ENCODE results near the gene GRK4.
"Not testable (repeated sequence)": the region's sequence is repeated elsewhere in the genome, so short reads cannot be mapped to it uniquely, and the experiment has no call there.

The GRK4 gene

DNA sequence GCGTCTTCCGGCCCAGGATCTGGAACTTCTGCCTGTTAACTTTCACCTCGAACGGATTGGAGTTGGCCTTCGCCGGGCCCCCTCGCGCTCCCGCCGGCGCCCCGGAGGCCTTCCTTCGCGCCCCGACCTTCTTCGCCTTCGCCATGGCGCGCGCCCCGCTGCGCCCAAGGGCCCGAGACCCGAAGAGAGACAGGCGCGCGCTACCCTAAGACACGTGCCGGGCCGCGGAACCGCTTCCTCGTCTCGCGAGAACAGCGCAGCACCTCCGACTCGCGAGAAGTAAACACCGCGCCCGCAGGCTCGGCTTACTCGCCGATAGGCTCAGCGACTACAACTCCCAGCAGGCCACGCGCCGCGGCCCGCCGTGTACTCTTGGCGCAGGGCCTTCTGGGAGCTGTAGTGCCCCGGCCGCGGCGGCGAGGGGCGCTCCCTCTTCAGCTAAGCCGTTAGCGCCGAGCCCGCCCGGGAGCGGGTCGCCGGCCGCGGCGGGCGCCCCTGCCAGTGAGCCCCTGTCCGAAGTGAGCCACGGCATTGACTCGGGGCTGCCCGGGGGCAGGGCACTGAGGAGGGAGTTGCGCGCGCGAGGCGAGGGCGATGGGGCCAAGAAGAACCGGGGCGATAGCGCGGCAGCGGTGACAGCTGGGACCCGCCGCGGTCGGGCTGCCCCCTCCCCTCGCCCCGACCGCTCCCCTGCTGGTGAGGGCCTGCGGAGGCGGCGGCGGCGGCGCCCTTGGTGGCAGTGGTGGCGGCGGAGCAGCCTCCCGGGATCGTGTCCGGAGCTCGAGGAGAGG is at the start of gene GRK4, which contains the start of gene NOP14:
Gene GRK4, plus strand, starts transcription at position 397 of the 791 bp plus-strand sequence. CDS start 500 bp downstream, outside the sequence.
Gene NOP14, minus strand, starts transcription at position 232 of the 791 bp plus-strand sequence. Its CDS starts 87 bp downstream, at position 145.
- peak within 1 kb of the TSS; percentile 57 for H2AFZ ChIP-seq (ENCODE audit: low read depth, low read length, severe bottlenecking)
- no peak for TF ChIP-seq EZH2phosphoT487 (conservative IDR thresholded peaks at IDR 0.05; ENCODE audit: low read length)
- TF ChIP-seq, protein P1, sequence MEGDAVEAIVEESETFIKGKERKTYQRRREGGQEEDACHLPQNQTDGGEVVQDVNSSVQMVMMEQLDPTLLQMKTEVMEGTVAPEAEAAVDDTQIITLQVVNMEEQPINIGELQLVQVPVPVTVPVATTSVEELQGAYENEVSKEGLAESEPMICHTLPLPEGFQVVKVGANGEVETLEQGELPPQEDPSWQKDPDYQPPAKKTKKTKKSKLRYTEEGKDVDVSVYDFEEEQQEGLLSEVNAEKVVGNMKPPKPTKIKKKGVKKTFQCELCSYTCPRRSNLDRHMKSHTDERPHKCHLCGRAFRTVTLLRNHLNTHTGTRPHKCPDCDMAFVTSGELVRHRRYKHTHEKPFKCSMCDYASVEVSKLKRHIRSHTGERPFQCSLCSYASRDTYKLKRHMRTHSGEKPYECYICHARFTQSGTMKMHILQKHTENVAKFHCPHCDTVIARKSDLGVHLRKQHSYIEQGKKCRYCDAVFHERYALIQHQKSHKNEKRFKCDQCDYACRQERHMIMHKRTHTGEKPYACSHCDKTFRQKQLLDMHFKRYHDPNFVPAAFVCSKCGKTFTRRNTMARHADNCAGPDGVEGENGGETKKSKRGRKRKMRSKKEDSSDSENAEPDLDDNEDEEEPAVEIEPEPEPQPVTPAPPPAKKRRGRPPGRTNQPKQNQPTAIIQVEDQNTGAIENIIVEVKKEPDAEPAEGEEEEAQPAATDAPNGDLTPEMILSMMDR (IDR thresholded peaks at IDR 0.05; ENCODE audit: insufficient read depth, low read length, poor library complexity, severe bottlenecking), result no peak
- peak within 1 kb of the TSS; percentile 72 for H3K27ac ChIP-seq (ENCODE audit: low read depth, low read length)

DNA sequence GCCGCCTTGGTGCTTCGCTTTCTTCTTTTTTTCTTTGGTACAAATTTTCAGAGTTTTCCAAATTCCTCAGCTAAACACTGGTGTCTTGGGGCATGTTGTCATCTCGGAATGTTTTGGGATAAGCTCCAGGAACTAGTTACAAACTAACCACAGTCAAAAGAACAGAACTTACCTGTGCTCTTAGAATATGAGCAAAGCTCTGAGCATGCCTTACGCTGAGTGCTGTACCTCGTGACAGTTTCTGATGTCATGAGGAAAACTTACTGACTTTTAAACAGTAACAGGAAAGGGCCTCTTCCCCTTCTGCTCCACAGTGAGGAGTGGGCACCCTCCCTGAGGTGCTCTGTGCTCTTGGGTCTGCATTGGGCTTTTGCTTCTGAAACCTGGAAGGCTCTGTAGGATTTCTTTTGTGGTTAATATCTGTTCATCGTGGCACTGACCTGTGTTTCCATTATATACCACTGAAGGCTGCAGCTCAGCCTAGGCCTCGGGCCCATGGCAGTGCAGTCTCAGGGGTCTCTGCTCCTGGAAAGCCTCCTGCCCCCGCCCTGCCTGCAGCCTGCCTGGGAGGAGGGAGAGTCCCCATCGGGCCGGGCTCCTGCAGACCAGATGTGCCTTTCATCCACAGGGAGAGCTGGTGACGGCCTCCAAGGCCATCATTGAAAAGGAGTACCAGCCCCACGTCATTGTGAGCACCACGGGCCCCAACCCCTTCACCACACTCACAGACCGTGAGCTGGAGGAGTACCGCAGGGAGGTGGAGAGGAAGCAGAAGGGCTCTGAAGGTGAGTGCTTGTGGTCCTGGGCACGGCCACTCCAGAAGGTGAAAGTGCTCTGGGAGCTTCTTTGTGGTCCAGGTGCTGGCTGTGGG is 48.9 kb upstream of the GRK4 start:
- Histone ChIP-seq H3K27me3 (ENCODE audit: low read length) (no peaks in the 10 kb centered on the region), H3K4me3 (ENCODE audit: insufficient read depth, low read length, poor library complexity, severe bottlenecking) (no peak overlapping the region), H3K9me2 (replicated peaks; ENCODE audit: insufficient read depth, low read length) (no peaks in the 10 kb centered on the region), H3F3A (ENCODE audit: insufficient read depth) (no peaks in the 10 kb centered on the region), H3K9ac (ENCODE audit: low read length) (no peak overlapping the region), H3K9me3 (ENCODE audit: insufficient read depth, low read length) (no peaks in the 10 kb centered on the region), H3K36me3 (ENCODE audit: low read length) (no peaks in the 10 kb centered on the region), H3K79me2 (ENCODE audit: insufficient read depth, low read length) (no peaks in the 10 kb centered on the region), H4K20me1 (ENCODE audit: low read depth, low read length) (no peaks in the 10 kb centered on the region), H3K27ac (ENCODE audit: low read depth, low read length) (no peak overlapping the region), H3K4me2 (ENCODE audit: low read depth, low read length, poor library complexity, severe bottlenecking) (no peak overlapping the region), H2AFZ (ENCODE audit: low read depth, low read length, severe bottlenecking) (no peak overlapping the region)
- TF ChIP-seq, protein P1 (IDR thresholded peaks at IDR 0.05; ENCODE audit: insufficient read depth, low read length, poor library complexity, severe bottlenecking), result no peak
- no peak for TF ChIP-seq EZH2phosphoT487 (conservative IDR thresholded peaks at IDR 0.05; ENCODE audit: low read length)

More for the DNA sequence above, at the start of gene GRK4, which contains the start of gene NOP14:
- H3K79me2 ChIP-seq (ENCODE audit: insufficient read depth, low read length), result peaks cover 50% of the 10 kb centered on the region
- H3F3A ChIP-seq (ENCODE audit: insufficient read depth), result peaks cover 20% of the 10 kb centered on the region
- H3K27me3 ChIP-seq (ENCODE audit: low read length), result no peaks in the 10 kb centered on the region
- peaks cover 3% of the 10 kb centered on the region; the same call in 1 of the 2 replicates for H3K36me3 ChIP-seq (ENCODE audit: low read length)
- peak within 1 kb of the TSS; percentile 90 for H3K9ac ChIP-seq (ENCODE audit: low read length)
- peak within 1 kb of the TSS; percentile 94 for H3K4me2 ChIP-seq (ENCODE audit: low read depth, low read length, poor library complexity, severe bottlenecking)
- H4K20me1 ChIP-seq (ENCODE audit: low read depth, low read length), result peaks cover 3% of the 10 kb centered on the region; the same call in 1 of the 2 replicates
- no peaks in the 10 kb centered on the region for H3K9me3 ChIP-seq (ENCODE audit: insufficient read depth, low read length)
- H3K4me3 ChIP-seq (ENCODE audit: insufficient read depth, low read length, poor library complexity, severe bottlenecking), result peak within 1 kb of the TSS; percentile 90
- no peaks in the 10 kb centered on the region for H3K9me2 ChIP-seq (replicated peaks; ENCODE audit: insufficient read depth, low read length)

DNA sequence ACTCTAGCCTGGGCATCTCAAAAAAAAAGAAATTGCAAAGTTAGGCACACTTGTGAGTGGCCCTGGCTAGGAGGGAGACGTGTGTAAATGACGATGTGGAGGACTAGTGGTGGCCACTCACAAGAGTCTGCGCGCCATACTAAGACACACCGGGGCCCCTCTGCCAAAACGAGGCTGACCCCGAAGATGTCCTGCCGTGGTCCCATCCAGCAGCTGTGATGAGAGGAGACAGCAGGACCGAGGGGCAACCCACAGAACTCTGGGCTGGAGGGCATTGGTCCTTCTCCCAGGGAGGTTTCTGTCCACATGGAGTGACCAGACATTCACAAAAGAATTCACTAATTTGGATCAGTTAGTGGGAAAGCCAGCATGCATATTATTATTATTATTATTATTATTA is 47.6 kb upstream of the GRK4 start:
- TF ChIP-seq, protein P1 (IDR thresholded peaks at IDR 0.05; ENCODE audit: insufficient read depth, low read length, poor library complexity, severe bottlenecking), result no peak
- Histone ChIP-seq H3K79me2 (ENCODE audit: insufficient read depth, low read length) (no peaks in the 10 kb centered on the region), H3K27me3 (ENCODE audit: low read length) (no peaks in the 10 kb centered on the region), H3K36me3 (ENCODE audit: low read length) (no peaks in the 10 kb centered on the region), H2AFZ (ENCODE audit: low read depth, low read length, severe bottlenecking) (no peak overlapping the region), H3K4me2 (ENCODE audit: low read depth, low read length, poor library complexity, severe bottlenecking) (no peak overlapping the region), H3K9me3 (ENCODE audit: insufficient read depth, low read length) (no peaks in the 10 kb centered on the region), H3K27ac (ENCODE audit: low read depth, low read length) (no peak overlapping the region), H3K4me3 (ENCODE audit: insufficient read depth, low read length, poor library complexity, severe bottlenecking) (no peak overlapping the region), H4K20me1 (ENCODE audit: low read depth, low read length) (no peaks in the 10 kb centered on the region), H3K9ac (ENCODE audit: low read length) (no peak overlapping the region), H3F3A (ENCODE audit: insufficient read depth) (no peaks in the 10 kb centered on the region), H3K9me2 (replicated peaks; ENCODE audit: insufficient read depth, low read length) (no peaks in the 10 kb centered on the region)

DNA sequence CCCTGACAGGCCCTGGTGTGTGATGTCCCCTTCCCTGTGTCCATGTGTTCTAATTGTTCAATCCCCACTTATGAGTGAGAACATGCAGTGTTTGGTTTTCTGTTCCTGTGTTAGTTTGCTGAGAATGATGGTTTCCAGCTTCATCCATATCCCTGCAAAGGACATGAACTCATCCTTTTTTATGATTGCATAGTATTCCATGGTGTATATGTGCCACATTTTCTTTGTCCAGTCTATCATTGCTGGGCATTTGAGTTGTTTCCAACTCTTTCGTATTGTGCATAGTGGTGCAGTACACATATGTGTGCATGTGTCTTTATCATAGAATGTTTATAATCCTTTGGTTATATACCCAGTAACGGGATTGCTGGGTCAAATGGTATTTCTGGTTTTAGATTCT is 46.7 kb upstream of the GRK4 start:
- not testable (repeated sequence) for H3K9ac ChIP-seq (ENCODE audit: low read length); H3F3A ChIP-seq (ENCODE audit: insufficient read depth); H3K27me3 ChIP-seq (ENCODE audit: low read length); H4K20me1 ChIP-seq (ENCODE audit: low read depth, low read length); H3K36me3 ChIP-seq (ENCODE audit: low read length); H2AFZ ChIP-seq (ENCODE audit: low read depth, low read length, severe bottlenecking); H3K4me2 ChIP-seq (ENCODE audit: low read depth, low read length, poor library complexity, severe bottlenecking); H3K79me2 ChIP-seq (ENCODE audit: insufficient read depth, low read length); H3K9me3 ChIP-seq (ENCODE audit: insufficient read depth, low read length); H3K27ac ChIP-seq (ENCODE audit: low read depth, low read length); H3K4me3 ChIP-seq (ENCODE audit: insufficient read depth, low read length, poor library complexity, severe bottlenecking); H3K9me2 ChIP-seq (replicated peaks; ENCODE audit: insufficient read depth, low read length)

DNA sequence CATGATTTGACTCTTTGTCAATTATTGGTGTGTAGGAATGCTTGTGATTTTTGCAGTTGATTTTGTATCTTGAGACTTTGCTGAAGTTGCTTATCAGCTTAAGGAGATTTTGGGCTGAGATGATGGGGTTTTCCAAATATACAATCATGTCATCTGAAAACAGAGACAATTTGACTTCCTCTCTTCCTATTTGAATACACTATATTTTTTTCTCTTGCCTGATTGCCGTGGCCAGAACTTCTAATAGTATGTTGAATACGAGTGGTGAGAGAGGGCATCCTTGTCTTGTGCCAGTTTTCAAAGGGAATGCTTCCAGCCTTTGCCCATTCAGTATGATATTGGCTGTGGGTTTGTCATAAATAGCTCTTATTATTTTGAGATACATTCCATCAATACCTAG is 45.1 kb upstream of the GRK4 start:
- not testable (repeated sequence) for H3K4me2 ChIP-seq (ENCODE audit: low read depth, low read length, poor library complexity, severe bottlenecking); H3K9me3 ChIP-seq (ENCODE audit: insufficient read depth, low read length); H4K20me1 ChIP-seq (ENCODE audit: low read depth, low read length); H3K79me2 ChIP-seq (ENCODE audit: insufficient read depth, low read length); H3K4me3 ChIP-seq (ENCODE audit: insufficient read depth, low read length, poor library complexity, severe bottlenecking); H3K27me3 ChIP-seq (ENCODE audit: low read length); H3F3A ChIP-seq (ENCODE audit: insufficient read depth); H3K9ac ChIP-seq (ENCODE audit: low read length); H3K9me2 ChIP-seq (replicated peaks; ENCODE audit: insufficient read depth, low read length); H3K27ac ChIP-seq (ENCODE audit: low read depth, low read length); H3K36me3 ChIP-seq (ENCODE audit: low read length); H2AFZ ChIP-seq (ENCODE audit: low read depth, low read length, severe bottlenecking)
